Measurements from ENCODE around the gene RNF123.

Gene RNF123

DNA sequence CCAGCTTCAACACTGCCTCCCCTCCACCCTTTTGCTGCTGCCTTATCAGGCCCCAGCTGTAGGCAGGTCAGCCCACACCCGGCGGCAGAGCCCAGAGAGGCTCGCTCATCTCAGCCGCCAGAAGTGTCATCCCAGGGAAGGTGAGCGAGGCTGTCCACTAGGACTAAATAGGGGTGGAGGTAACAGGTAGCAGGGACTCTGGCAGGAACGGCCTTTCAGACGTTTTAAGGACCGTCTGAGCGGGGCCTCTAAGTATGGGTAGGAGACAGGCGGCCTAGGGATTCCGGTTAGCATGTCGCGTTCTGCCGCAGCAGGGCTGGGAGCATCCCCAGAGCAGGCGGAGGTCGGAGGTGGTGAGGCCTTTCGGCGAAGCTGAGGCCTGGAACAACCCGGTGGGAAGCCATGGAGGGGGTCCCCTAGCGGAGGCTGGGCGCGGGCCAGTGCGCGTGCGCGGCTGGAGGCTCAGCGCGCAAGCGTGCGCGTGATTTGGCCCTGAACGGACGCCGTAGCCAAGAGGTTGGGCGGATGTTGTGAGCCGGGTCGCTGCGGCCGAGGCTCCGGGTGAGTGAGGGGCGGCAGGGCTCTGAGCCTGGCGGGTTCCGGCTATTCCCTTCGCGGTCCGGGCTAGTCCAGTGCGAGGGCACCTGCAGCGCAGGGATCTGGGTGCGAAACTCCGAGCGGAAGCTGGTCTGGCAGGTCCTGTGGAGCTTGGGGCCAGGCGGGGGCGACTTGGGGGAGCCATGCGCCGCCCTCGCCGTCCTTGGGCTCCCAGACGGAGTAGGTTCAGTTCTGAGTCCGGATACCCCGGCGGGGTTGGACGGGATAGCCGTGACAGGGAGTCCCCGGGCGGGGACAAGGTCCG lies at the start of gene RNF123, which contains the start of gene MST1:
Gene RNF123 (plus strand): TSS at position 512 of the 862 bp plus-strand sequence. CDS start 1,609 bp downstream, outside the sequence.
Gene MST1 (minus strand): TSS at position 429 of the 862 bp plus-strand sequence. CDS start 783 bp downstream, outside the sequence.
- DNase-seq: no peak

DNA sequence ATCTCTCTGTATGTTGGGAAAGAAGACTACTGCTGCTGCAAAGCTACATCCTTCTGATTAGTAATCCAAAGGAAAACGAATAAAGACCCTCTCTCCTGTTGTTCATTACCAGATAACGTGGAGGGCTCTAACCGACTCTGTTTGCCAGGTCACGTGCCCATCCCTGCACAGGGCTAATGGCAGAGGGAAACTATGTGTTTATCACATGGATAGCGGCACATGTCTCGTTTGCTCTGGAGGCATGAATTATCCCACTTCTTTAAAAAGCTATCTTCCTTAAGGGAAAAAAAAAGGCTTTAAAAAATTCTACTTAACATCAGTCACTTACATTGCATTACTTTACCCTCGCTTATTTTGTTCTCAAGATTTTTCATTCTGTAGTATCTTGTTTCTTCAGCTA lies 48.1 kb upstream of the RNF123 start:
- DNase-seq: no peak

DNA sequence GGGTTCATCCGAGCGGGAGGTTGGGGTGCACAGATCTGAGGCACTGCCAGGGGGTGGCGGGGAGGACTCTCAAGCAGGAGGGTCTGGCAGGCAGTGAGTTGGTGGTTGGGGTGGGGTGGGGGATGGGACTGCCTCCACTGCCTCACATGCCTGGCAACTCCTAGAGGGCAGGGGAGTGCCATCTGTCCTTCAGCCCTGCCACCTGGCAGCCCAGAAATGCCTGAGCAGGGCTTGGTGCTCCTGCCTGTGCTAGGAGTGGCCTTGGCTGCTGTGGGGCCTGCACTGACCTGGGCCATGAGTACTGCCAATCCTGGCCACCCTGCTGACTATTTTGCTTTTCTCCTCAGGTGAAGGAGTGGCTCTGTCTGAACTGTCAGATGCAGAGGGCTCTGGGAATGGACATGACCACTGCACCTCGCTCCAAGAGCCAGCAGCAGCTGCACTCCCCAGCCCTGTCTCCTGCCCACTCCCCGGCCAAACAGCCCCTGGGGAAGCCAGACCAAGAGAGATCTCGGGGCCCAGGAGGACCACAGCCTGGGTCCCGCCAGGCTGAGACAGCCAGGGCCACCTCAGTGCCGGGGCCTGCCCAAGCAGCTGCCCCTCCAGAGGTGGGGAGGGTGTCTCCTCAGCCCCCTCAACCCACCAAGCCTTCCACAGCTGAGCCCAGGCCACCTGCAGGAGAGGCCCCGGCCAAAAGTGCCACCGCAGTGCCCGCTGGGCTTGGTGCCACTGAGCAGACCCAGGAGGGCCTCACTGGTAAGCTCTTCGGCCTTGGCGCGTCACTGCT lies 47.2 kb upstream of the RNF123 start:
- DNase-seq: no peak

DNA sequence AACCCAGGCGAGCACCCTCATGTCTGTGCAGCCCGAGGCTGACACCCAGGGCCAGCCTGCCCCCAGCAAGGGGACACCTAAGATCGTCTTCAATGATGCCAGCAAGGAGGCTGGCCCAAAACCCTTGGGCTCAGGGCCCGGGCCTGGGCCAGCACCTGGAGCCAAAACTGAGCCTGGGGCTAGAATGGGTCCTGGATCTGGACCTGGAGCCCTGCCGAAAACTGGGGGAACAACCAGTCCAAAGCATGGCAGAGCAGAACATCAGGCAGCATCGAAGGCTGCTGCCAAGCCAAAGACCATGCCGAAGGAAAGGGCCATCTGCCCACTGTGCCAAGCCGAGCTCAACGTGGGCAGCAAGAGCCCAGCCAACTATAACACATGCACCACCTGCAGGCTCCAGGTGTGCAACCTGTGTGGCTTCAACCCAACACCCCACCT lies 46.6 kb upstream of the RNF123 start:
- DNase-seq: no peak

DNA sequence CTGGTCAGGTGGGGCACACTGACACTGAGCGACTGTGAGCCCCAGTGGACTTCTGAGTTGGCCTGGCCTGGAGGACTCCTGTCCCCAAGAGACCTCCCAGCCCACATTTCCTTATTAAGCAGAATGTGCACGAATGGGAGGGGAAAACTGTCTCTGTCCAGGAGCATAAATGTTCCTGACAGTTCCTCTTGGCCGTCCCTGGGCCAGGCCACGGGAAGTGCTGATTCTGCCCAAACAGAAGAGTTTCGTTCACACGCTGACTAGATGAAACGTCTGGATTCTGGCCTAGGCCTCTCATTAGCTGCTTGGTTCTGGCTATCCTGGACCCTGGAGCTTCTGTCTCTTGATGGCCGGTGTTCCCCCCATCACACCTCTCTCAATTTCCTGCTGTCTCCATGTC lies 44.7 kb upstream of the RNF123 start:
- DNase-seq: no peak

DNA sequence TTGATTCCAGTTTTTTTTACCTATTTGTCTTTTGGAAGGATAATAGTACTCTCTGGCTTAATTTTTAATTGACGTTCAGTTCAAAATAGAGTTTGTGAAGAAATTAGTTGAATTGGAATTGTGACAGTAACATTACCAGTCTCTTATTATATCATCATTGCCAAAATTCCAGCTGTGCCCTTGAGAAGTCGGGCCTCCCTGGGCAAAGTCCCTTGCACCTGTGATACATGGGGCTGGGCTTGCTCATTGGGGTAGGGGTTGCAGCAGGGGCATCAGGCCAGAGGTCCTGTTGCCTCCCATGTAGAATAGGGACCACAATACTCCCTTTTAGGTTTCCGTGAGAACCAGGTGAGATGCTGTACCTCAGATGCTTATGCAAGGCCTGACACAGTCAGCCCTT lies 43.1 kb upstream of the RNF123 start:
- DNase-seq: no peak

DNA sequence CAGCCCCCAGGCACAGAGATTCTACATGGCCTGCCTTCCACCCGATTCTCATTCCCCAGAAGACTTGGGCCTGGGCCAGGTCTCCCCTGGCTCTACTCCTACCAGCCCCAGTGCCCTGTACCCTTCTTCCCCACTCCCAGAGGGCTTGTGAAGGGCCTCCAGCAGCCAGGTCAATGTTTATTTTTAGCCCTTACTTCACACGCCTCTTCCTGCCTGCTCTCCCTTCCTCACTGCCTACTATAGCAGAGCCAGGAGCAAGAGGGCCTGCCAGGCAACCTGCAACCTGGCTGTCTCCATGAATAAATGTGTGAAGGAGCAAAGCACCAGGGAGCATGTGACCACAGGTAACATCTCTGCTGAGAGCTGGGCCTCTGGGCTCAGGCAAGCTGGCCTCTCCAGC lies 41.6 kb upstream of the RNF123 start:
- DNase-seq: no peak

DNA sequence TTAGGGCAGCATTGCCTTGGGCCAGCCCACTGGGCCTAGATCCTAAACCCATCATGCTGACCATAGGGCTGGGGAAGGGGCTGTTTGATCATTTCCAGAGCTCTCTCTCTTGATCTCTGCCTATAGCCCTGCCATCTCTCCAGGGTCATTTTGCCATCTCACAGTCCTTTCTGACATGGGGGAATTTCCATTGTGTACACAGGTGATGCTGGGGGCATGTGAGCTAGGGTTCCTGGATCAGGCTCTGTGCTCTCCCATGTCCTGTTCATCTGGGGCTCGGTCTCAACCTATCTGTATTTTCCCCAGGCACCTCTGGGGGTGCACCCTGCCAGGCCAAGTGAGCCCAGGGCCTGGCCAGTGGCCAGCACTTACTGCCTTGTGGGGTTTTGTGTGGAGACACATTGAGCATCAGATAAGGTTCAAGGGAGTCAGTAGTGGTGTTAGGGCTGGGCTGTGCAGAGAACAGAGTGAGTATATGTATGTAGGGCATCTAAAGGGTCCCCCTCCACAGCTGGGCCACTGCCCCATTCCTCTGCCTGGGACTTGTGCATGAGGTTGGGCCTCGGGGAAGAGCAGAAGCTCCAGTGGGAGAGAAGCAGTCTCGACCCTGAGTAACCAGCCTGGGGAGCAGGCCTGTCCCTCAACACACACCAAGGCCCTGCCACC lies 40.9 kb upstream of the RNF123 start:
- no peak for DNase-seq

DNA sequence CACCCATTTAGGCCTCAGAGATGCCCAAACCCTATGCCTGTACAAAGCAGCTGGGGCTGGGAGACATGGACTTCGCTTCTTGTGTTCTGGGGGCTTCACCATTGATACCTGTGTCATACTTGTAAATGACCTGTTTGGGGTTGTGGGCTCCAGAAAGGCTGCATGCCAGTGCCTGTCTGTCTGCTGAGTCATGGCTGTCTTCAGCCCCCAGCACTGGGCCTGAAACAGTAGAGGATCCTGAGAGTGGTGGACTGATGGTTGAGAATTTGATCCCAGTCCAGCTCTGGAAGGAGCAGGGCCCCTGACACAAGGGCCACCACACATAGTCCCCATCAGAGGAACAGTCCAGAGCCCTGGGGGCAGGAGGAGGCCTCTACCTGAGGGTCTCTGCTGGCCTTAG lies 39.8 kb upstream of the RNF123 start:
- no peak for DNase-seq

DNA sequence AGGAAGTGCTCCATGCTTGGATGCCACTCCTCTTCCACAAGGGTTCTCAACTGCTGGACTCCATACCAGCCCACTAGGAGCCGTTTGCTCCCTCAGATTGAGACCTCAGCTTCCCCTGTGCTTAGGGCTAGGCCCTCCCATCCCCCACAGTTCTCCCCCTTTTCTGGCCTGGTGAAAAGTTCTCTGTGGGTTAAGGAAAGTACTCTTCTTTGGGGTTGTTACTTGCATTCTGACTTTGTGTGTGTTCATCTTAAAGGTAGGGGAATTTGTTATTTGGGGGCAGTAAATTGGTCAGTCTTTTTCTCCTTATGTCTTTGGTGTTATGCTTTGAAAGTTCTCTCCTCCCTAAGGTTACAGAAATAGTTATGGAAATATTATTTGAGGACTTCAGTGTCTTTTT lies 39.2 kb upstream of the RNF123 start:
- no peak for DNase-seq

DNA sequence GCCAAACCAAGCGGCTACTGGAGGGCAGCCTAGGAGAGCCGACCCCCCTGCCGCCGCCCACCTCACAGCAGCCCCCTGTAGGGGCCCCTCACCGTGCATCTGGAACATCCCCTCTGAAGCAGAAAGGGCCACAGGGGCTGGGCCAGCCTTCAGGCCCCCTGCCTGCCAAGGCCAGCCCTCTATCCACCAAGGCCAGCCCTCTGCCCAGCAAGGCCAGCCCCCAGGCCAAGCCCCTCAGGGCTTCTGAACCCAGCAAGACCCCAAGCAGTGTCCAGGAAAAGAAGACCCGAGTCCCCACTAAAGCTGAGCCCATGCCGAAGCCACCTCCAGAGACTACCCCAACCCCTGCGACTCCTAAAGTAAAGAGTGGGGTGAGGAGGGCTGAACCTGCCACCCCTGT lies 38.7 kb upstream of the RNF123 start:
- DNase-seq: no peak

DNA sequence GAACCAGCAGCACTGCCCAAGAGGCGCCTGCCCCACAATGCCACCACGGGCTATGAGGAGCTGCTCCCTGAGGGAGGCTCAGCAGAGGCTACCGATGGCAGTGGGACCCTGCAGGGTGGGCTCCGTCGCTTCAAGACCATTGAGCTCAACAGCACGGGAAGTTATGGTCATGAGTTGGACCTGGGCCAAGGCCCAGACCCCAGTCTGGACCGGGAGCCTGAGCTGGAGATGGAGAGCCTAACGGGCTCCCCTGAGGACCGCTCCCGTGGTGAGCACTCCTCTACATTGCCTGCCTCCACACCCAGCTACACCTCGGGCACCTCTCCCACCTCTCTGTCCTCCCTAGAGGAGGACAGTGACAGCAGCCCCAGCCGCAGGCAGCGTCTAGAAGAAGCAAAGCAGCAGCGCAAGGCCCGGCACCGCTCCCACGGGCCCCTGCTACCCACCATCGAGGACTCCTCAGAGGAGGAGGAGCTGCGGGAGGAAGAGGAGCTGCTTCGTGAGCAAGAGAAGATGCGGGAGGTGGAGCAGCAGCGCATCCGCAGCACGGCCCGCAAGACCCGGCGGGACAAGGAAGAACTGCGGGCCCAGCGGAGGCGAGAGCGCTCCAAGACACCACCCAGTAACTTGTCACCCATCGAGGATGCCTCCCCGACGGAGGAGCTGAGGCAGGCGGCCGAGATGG lies 37.0 kb upstream of the RNF123 start:
- no peak for DNase-seq

DNA sequence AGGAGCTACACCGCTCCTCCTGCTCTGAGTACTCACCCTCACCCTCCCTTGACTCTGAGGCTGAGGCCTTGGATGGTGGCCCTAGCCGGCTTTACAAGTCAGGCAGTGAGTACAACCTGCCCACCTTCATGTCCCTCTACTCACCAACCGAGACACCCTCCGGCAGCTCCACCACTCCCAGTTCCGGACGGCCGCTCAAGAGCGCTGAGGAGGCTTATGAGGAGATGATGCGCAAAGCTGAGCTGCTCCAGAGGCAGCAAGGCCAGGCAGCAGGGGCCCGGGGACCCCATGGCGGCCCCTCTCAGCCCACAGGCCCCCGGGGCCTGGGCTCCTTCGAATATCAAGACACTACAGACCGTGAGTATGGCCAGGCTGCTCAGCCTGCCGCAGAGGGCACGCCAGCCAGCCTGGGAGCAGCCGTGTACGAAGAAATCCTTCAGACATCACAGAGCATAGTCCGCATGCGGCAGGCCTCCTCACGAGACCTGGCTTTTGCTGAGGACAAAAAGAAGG lies 36.4 kb upstream of the RNF123 start:
- no peak for DNase-seq

DNA sequence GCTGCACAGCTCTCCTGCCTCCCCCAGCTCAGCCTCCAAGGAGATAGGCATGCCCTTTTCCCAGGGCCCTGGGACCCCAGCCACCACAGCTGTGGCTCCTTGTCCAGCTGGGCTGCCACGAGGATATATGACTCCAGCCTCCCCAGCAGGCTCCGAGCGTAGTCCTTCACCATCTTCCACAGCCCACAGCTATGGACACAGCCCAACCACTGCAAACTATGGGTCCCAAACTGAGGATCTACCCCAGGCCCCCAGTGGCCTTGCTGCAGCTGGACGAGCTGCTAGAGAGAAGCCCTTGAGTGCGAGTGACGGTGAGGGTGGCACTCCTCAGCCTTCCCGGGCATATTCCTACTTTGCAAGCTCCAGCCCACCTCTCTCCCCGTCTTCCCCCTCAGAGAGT lies 35.7 kb upstream of the RNF123 start:
- DNase-seq: no peak

DNA sequence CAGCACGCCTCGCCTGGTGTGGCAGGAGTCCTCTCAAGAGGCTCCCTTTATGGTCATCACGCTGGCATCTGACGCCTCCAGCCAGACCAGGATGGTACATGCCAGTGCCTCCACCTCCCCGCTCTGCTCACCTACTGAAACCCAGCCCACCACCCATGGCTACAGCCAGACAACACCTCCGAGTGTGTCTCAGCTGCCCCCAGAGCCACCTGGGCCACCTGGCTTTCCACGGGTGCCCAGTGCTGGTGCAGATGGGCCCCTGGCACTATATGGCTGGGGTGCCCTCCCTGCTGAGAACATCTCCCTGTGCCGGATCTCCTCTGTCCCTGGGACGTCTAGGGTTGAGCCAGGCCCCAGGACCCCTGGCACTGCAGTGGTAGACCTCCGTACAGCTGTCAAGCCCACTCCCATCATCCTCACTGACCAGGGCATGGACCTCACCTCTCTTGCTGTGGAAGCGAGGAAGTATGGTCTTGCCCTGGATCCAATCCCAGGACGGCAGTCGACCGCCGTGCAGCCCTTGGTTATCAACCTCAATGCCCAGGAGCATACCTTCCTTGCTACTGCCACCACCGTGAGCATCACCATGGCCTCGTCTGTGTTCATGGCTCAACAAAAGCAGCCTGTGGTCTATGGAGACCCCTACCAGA lies 35.1 kb upstream of the RNF123 start:
- DNase-seq: no peak

DNA sequence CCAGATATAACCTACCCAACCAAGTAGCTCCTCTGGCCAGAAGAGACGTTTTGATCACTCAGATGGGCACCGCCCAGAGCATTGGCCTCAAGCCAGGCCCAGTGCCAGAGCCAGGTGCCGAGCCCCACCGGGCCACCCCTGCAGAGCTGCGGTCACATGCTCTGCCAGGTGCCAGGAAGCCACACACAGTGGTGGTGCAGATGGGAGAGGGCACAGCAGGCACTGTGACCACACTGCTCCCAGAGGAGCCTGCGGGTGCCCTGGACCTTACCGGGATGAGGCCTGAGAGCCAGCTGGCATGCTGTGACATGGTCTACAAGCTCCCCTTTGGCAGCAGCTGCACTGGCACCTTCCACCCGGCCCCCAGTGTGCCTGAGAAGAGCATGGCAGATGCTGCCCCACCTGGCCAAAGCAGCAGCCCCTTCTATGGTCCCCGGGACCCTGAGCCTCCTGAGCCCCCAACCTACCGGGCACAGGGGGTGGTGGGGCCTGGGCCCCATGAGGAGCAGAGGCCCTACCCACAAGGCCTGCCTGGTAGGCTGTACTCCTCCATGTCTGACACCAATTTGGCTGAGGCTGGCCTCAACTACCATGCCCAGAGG lies 34.3 kb upstream of the RNF123 start:
- DNase-seq: no peak

DNA sequence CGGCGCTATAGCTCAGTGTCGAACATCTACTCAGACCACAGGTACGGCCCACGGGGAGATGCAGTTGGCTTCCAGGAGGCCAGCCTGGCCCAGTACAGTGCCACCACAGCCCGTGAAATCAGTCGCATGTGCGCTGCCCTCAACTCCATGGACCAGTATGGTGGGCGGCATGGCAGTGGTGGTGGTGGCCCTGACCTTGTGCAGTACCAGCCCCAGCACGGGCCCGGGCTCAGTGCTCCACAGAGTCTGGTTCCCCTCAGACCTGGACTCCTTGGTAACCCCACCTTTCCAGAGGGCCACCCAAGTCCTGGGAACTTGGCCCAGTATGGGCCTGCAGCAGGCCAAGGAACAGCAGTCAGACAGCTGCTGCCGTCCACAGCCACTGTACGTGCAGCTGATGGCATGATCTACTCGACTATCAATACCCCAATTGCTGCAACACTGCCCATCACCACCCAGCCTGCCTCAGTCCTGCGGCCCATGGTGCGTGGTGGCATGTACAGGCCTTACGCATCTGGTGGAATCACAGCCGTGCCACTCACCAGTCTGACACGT lies 33.5 kb upstream of the RNF123 start:
- DNase-seq: no peak

DNA sequence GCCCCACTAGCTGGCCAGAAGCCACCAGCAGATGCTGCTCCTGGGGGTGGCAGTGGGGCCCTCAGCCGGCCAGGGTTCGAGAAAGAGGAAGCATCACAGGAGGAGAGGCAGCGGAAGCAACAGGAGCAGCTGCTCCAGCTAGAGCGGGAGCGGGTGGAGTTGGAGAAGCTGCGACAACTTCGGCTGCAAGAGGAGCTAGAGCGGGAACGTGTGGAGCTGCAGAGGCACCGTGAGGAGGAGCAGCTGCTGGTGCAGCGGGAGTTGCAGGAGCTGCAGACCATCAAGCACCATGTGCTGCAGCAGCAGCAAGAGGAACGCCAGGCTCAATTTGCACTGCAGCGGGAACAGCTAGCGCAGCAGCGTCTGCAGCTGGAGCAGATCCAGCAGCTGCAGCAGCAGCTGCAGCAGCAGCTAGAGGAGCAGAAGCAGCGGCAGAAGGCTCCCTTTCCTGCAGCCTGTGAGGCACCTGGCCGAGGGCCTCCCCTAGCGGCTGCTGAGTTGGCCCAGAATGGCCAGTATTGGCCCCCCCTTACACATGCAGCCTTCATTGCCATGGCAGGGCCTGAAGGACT lies 32.7 kb upstream of the RNF123 start:
- DNase-seq: no peak

DNA sequence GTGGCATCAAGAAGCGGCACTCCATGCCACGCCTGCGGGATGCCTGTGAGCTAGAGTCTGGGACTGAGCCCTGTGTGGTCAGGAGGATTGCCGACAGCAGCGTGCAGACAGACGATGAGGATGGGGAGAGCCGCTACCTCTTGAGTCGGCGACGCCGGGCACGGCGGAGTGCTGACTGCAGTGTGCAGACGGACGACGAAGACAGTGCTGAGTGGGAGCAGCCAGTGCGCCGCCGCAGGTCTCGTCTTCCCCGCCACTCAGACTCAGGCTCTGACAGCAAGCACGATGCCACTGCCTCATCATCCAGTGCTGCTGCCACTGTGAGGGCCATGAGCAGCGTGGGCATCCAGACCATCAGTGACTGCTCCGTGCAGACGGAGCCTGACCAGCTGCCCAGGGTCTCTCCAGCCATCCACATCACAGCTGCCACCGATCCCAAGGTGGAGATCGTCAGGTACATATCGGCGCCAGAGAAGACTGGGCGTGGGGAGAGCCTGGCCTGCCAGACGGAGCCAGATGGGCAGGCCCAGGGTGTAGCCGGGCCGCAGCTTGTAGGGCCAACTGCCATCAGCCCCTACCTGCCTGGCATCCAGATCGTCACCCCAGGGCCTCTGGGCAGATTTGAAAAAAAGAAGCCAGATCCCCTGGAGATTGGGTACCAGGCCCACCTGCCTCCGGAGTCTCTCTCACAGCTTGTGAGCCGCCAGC lies 32.0 kb upstream of the RNF123 start:
- no peak for DNase-seq

DNA sequence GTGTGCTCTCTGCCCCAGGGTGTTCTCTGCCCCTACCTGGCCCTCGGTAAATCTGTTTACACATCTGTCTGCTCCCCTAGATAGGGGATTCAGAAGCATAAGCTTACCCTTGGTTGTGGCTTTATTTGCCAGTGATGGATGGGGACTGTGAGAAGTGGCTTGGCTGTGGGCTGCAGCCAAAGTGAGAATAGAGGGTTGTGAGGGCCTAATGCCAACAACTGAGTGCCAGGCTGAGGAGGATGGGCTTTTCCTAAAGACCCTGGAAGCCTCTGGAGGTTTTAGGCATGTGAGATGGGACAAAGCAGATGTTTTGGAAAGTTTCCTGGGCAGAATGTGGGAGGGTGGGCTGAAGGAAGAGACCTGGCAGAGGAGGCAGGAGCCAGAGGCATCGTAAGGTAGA lies 30.6 kb upstream of the RNF123 start:
- no peak for DNase-seq
